ENCODE measurements around the gene IGSF22. TPM values are rescaled to one million over a fixed set of nuclear protein-coding genes. Genes with fewer than 3 reads are reported as not detected.
A peak's percentile ranks its signal among the peaks of the same experiment; 100 is the strongest.

Gene IGSF22
- polyA plus RNA-seq, 6 donors from 2014 or later, result 1.8 to 3.9 (median 2.9) TPM

GRCh38 chr11:18761144-18761543, 35.2 kb upstream of the IGSF22 start:
- H3K9me3 Mint-ChIP-seq, result no peaks in the 10 kb centered on the region
- DNase-seq (no peak), ATAC-seq (ENCODE audit: low read depth in 2 of 2) (no peak)
- H3K4me3 Mint-ChIP-seq, result no peak overlapping the region
- peak overlapping the region in 1 of 6 donors; percentile 34 for H3K27ac Mint-ChIP-seq
- H3K4me1 Mint-ChIP-seq, result no peaks in the 10 kb centered on the region
- peaks cover 0 to 19% (median 0%) of the 10 kb centered on the region in 3 donors for H3K27me3 Mint-ChIP-seq
- H3K36me3 Mint-ChIP-seq, result no peaks in the 10 kb centered on the region

GRCh38 chr11:18757811-18758210, 31.8 kb upstream of the IGSF22 start:
- Mint-ChIP-seq H3K4me3 (no peak overlapping the region), H3K27ac (no peak overlapping the region), H3K36me3 (no peaks in the 10 kb centered on the region), H3K9me3 (no peaks in the 10 kb centered on the region), H3K27me3 (peaks cover 9 to 25% (median 9%) of the 10 kb centered on the region in 3 donors), H3K4me1 (no peaks in the 10 kb centered on the region)
- no peak for ATAC-seq (ENCODE audit: low read depth in 2 of 2)
- no peak for DNase-seq

- no peaks in the 10 kb centered on the region for H3K36me3 Mint-ChIP-seq
Measured at GRCh38 chr11:18756889-18757288, 30.9 kb upstream of the IGSF22 start.

GRCh38 chr11:18754308-18754707, 28.3 kb upstream of the IGSF22 start:
- H3K4me1 Mint-ChIP-seq, result no peaks in the 10 kb centered on the region
- H3K27me3 Mint-ChIP-seq, result peaks cover 13 to 38% (median 20%) of the 10 kb centered on the region in 3 donors
- ATAC-seq (ENCODE audit: low read depth in 2 of 2), result no peak
- H3K4me3 Mint-ChIP-seq, result no peak overlapping the region
- no peak for DNase-seq
- no peaks in the 10 kb centered on the region for H3K36me3 Mint-ChIP-seq
- no peaks in the 10 kb centered on the region for H3K9me3 Mint-ChIP-seq
- H3K27ac Mint-ChIP-seq, result no peak overlapping the region

More at GRCh38 chr11:18756889-18757288, 30.9 kb upstream of the IGSF22 start:
- Mint-ChIP-seq H3K4me1 (no peaks in the 10 kb centered on the region), H3K27ac (no peak overlapping the region), H3K9me3 (no peaks in the 10 kb centered on the region), H3K27me3 (peaks cover 12 to 25% (median 16%) of the 10 kb centered on the region in 3 donors), H3K4me3 (no peak overlapping the region)
- ATAC-seq (ENCODE audit: low read depth in 2 of 2) (no peak), DNase-seq (no peak)

- DNase-seq (no peak), ATAC-seq (ENCODE audit: low read depth in 2 of 2) (no peak)
- no peak overlapping the region for H3K4me3 Mint-ChIP-seq
Measured at GRCh38 chr11:18752502-18752901, 26.5 kb upstream of the IGSF22 start.

GRCh38 chr11:18750944-18751343, 25.0 kb upstream of the IGSF22 start:
- no peak overlapping the region for H3K27ac Mint-ChIP-seq
- DNase-seq, result no peak
- H3K4me3 Mint-ChIP-seq, result no peak overlapping the region
- no peaks in the 10 kb centered on the region for H3K36me3 Mint-ChIP-seq
- H3K9me3 Mint-ChIP-seq, result no peaks in the 10 kb centered on the region
- H3K27me3 Mint-ChIP-seq, result peaks cover 13 to 27% (median 25%) of the 10 kb centered on the region in 3 donors
- no peak for ATAC-seq (ENCODE audit: low read depth in 2 of 2)
- H3K4me1 Mint-ChIP-seq, result no peaks in the 10 kb centered on the region

More at GRCh38 chr11:18752502-18752901, 26.5 kb upstream of the IGSF22 start:
- H3K9me3 Mint-ChIP-seq, result no peaks in the 10 kb centered on the region
- peaks cover 13 to 29% (median 27%) of the 10 kb centered on the region in 3 donors for H3K27me3 Mint-ChIP-seq
- no peaks in the 10 kb centered on the region for H3K4me1 Mint-ChIP-seq
- no peak overlapping the region for H3K27ac Mint-ChIP-seq
- H3K36me3 Mint-ChIP-seq, result no peaks in the 10 kb centered on the region

- H3K9me3 Mint-ChIP-seq, result no peaks in the 10 kb centered on the region
- no peak overlapping the region for H3K27ac Mint-ChIP-seq
- no peak for ATAC-seq (ENCODE audit: low read depth in 2 of 2)
- H3K4me3 Mint-ChIP-seq, result no peak overlapping the region
- H3K36me3 Mint-ChIP-seq, result no peaks in the 10 kb centered on the region
- H3K4me1 Mint-ChIP-seq, result no peaks in the 10 kb centered on the region
- DNase-seq, result no peak
- peaks cover 20 to 24% (median 22%) of the 10 kb centered on the region in 3 donors for H3K27me3 Mint-ChIP-seq
Measured at GRCh38 chr11:18749681-18750319, 23.8 kb upstream of the IGSF22 start.

- Mint-ChIP-seq H3K27ac (peak overlapping the region in 1 of 6 donors; percentile 67), H3K4me3 (peak overlapping the region in 1 of 8 donors; percentile 17), H3K36me3 (no peaks in the 10 kb centered on the region), H3K9me3 (no peaks in the 10 kb centered on the region), H3K4me1 (no peaks in the 10 kb centered on the region), H3K27me3 (peaks cover 18 to 21% (median 18%) of the 10 kb centered on the region in 3 donors)
- no peak for ATAC-seq (ENCODE audit: low read depth in 2 of 2)
- DNase-seq, result no peak
Measured at GRCh38 chr11:18748766-18749365, 22.9 kb upstream of the IGSF22 start.

GRCh38 chr11:18745251-18745650, 19.3 kb upstream of the IGSF22 start:
- ATAC-seq (ENCODE audit: low read depth in 2 of 2) (no peak), DNase-seq (no peak)
- Mint-ChIP-seq H3K9me3 (no peaks in the 10 kb centered on the region), H3K36me3 (no peaks in the 10 kb centered on the region), H3K27ac (peak overlapping the region in 2 of 6 donors; percentile 17 to 18), H3K27me3 (peaks cover 7 to 11% (median 7%) of the 10 kb centered on the region in 3 donors), H3K4me3 (no peak overlapping the region), H3K4me1 (no peaks in the 10 kb centered on the region)

GRCh38 chr11:18743900-18744514, 18.0 kb upstream of the IGSF22 start:
- Mint-ChIP-seq H3K4me3 (no peak overlapping the region), H3K36me3 (no peaks in the 10 kb centered on the region), H3K27ac (no peak overlapping the region), H3K27me3 (peaks cover 7 to 16% (median 10%) of the 10 kb centered on the region in 3 donors), H3K4me1 (no peaks in the 10 kb centered on the region), H3K9me3 (no peaks in the 10 kb centered on the region)
- no peak for ATAC-seq (ENCODE audit: low read depth in 2 of 2)
- no peak for DNase-seq

- Mint-ChIP-seq H3K9me3 (no peaks in the 10 kb centered on the region), H3K36me3 (no peaks in the 10 kb centered on the region), H3K27ac (no peak overlapping the region), H3K27me3 (peaks cover 4 to 22% (median 12%) of the 10 kb centered on the region in 3 donors), H3K4me3 (no peak overlapping the region), H3K4me1 (no peaks in the 10 kb centered on the region)
- no peak for ATAC-seq (ENCODE audit: low read depth in 2 of 2)
- DNase-seq, result no peak
Measured at GRCh38 chr11:18743365-18743764, 17.4 kb upstream of the IGSF22 start.

GRCh38 chr11:18741783-18742182, 15.8 kb upstream of the IGSF22 start:
- DNase-seq (no peak), ATAC-seq (ENCODE audit: low read depth in 2 of 2) (no peak)

GRCh38 chr11:18739685-18740084, 13.7 kb upstream of the IGSF22 start:
- ATAC-seq (ENCODE audit: low read depth in 2 of 2), result no peak
- Mint-ChIP-seq H3K9me3 (no peaks in the 10 kb centered on the region), H3K27ac (no peak overlapping the region)

More at GRCh38 chr11:18741783-18742182, 15.8 kb upstream of the IGSF22 start:
- Mint-ChIP-seq H3K4me3 (no peak overlapping the region), H3K27me3 (peaks cover 0 to 27% (median 12%) of the 10 kb centered on the region in 3 donors), H3K36me3 (no peaks in the 10 kb centered on the region), H3K27ac (no peak overlapping the region), H3K4me1 (no peaks in the 10 kb centered on the region), H3K9me3 (no peaks in the 10 kb centered on the region)

GRCh38 chr11:18737642-18738041, 11.7 kb upstream of the IGSF22 start:
- DNase-seq, result no peak
- no peak overlapping the region for H3K27ac Mint-ChIP-seq
- H3K4me3 Mint-ChIP-seq, result no peak overlapping the region
- H3K36me3 Mint-ChIP-seq, result no peaks in the 10 kb centered on the region
- no peak for ATAC-seq (ENCODE audit: low read depth in 2 of 2)
- H3K9me3 Mint-ChIP-seq, result no peaks in the 10 kb centered on the region
- H3K4me1 Mint-ChIP-seq, result no peaks in the 10 kb centered on the region
- H3K27me3 Mint-ChIP-seq, result peaks cover 8 to 31% (median 28%) of the 10 kb centered on the region in 3 donors

More at GRCh38 chr11:18739685-18740084, 13.7 kb upstream of the IGSF22 start:
- no peak for DNase-seq
- peaks cover 8 to 29% (median 28%) of the 10 kb centered on the region in 3 donors for H3K27me3 Mint-ChIP-seq
- no peaks in the 10 kb centered on the region for H3K36me3 Mint-ChIP-seq
- H3K4me3 Mint-ChIP-seq, result no peak overlapping the region
- H3K4me1 Mint-ChIP-seq, result no peaks in the 10 kb centered on the region

All from naive B cell (primary cell).